Measurements from ENCODE around the gene SNCB.

SNCB gene

GRCh38 chr5:176609724-176610434, 20.5 kb downstream of the SNCB start, which contains the start of gene GPRIN1:
GPRIN1 (minus strand) TSS chr5:176610156; CDS start chr5:176599834, 10,322 bp downstream.
- Histone ChIP-seq H3K4me3 (ENCODE audit: low read length) (peak within 1 kb of the TSS; percentile 26), H2BK15ac (replicated peaks; ENCODE audit: low read depth) (no peak within 1 kb of the TSS), H3K4me1 (ENCODE audit: control insufficient read depth, low read depth, low read length) (no peaks in the 10 kb centered on the region), H3K9ac (ENCODE audit: low read length) (peak within 1 kb of the TSS; percentile 72), H3K27me3 (ENCODE audit: insufficient read depth, low read length, poor library complexity) (no peaks in the 10 kb centered on the region), H2BK120ac (ENCODE audit: low read depth, low read length) (no peak within 1 kb of the TSS), H3K18ac (ENCODE audit: low read length) (peak within 1 kb of the TSS; percentile 46), H3K27ac (ENCODE audit: low read depth, low read length) (no peak within 1 kb of the TSS), H3K4ac (ENCODE audit: low read depth, low read length) (no peak within 1 kb of the TSS), H3K36me3 (ENCODE audit: control insufficient read depth, insufficient read depth, low read length) (no peaks in the 10 kb centered on the region), H4K5ac (ENCODE audit: low read length) (no peak within 1 kb of the TSS), H3K79me2 (ENCODE audit: control insufficient read depth, insufficient read depth, low read length) (no peaks in the 10 kb centered on the region), H3K23ac (ENCODE audit: low read length) (peak within 1 kb of the TSS; percentile 48), H4K8ac (ENCODE audit: low read depth, low read length) (no peak within 1 kb of the TSS), H2BK5ac (ENCODE audit: low read length) (no peak within 1 kb of the TSS), H3K56ac (ENCODE audit: low read length) (peak within 1 kb of the TSS; percentile 80), H3K4me2 (ENCODE audit: low read length) (peak within 1 kb of the TSS; percentile 64), H3K79me1 (ENCODE audit: low read length) (no peaks in the 10 kb centered on the region), H2AK5ac (ENCODE audit: low read length) (no peak within 1 kb of the TSS)
- no CpG with 5 or more reads among the region's 101 CpGs for WGBS (ENCODE audit: extremely low coverage, insufficient coverage, low lambda C conversion rate)
- peak; percentile 77 for DNase-seq

GRCh38 chr5:176608937-176609723, 21.2 kb downstream of the SNCB start:
- no peak overlapping the region for H2BK5ac ChIP-seq (ENCODE audit: low read length)
- H3K18ac ChIP-seq (ENCODE audit: low read length), result no peak overlapping the region
- WGBS (ENCODE audit: extremely low coverage, insufficient coverage, low lambda C conversion rate), result no CpG with 5 or more reads among the region's 46 CpGs
- H3K27ac ChIP-seq (ENCODE audit: low read depth, low read length), result no peak overlapping the region
- H3K79me1 ChIP-seq (ENCODE audit: low read length), result no peaks in the 10 kb centered on the region
- no peaks in the 10 kb centered on the region for H3K36me3 ChIP-seq (ENCODE audit: control insufficient read depth, insufficient read depth, low read length)
- no peaks in the 10 kb centered on the region for H3K4me1 ChIP-seq (ENCODE audit: control insufficient read depth, low read depth, low read length)
- H3K56ac ChIP-seq (ENCODE audit: low read length), result peak overlapping the region; percentile 49
- peak overlapping the region; percentile 46 for H3K4me2 ChIP-seq (ENCODE audit: low read length)
- DNase-seq, result no peak
- H4K5ac ChIP-seq (ENCODE audit: low read length), result no peak overlapping the region
- H3K27me3 ChIP-seq (ENCODE audit: insufficient read depth, low read length, poor library complexity), result no peaks in the 10 kb centered on the region
- H2BK120ac ChIP-seq (ENCODE audit: low read depth, low read length), result no peak overlapping the region
- peak overlapping the region; percentile 41 for H3K9ac ChIP-seq (ENCODE audit: low read length)
- no peak overlapping the region for H3K4ac ChIP-seq (ENCODE audit: low read depth, low read length)
- peak overlapping the region; percentile 48 for H3K23ac ChIP-seq (ENCODE audit: low read length)
- no peak overlapping the region for H2AK5ac ChIP-seq (ENCODE audit: low read length)
- no peak overlapping the region for H3K4me3 ChIP-seq (ENCODE audit: low read length)
- no peak overlapping the region for H2BK15ac ChIP-seq (replicated peaks; ENCODE audit: low read depth)
- no peaks in the 10 kb centered on the region for H3K79me2 ChIP-seq (ENCODE audit: control insufficient read depth, insufficient read depth, low read length)
- no peak overlapping the region for H4K8ac ChIP-seq (ENCODE audit: low read depth, low read length)

- H3K27me3 ChIP-seq (ENCODE audit: insufficient read depth, low read length, poor library complexity), result no peaks in the 10 kb centered on the region
- H3K79me2 ChIP-seq (ENCODE audit: control insufficient read depth, insufficient read depth, low read length), result no peaks in the 10 kb centered on the region
- H2BK120ac ChIP-seq (ENCODE audit: low read depth, low read length), result no peak overlapping the region
- H2AK5ac ChIP-seq (ENCODE audit: low read length), result no peak overlapping the region
- no peak overlapping the region for H3K4me3 ChIP-seq (ENCODE audit: low read length)
- H4K5ac ChIP-seq (ENCODE audit: low read length), result no peak overlapping the region
- H4K8ac ChIP-seq (ENCODE audit: low read depth, low read length), result no peak overlapping the region
- no peak overlapping the region for H3K4me2 ChIP-seq (ENCODE audit: low read length)
- no peak overlapping the region for H3K23ac ChIP-seq (ENCODE audit: low read length)
- no peaks in the 10 kb centered on the region for H3K79me1 ChIP-seq (ENCODE audit: low read length)
- no peak overlapping the region for H3K9ac ChIP-seq (ENCODE audit: low read length)
- H3K18ac ChIP-seq (ENCODE audit: low read length), result no peak overlapping the region
- WGBS (ENCODE audit: extremely low coverage, insufficient coverage, low lambda C conversion rate), result no CpG with 5 or more reads among the region's 4 CpGs
- no peak overlapping the region for H3K27ac ChIP-seq (ENCODE audit: low read depth, low read length)
- no peak for DNase-seq
- H3K4ac ChIP-seq (ENCODE audit: low read depth, low read length), result no peak overlapping the region
- H2BK5ac ChIP-seq (ENCODE audit: low read length), result no peak overlapping the region
- no peaks in the 10 kb centered on the region for H3K36me3 ChIP-seq (ENCODE audit: control insufficient read depth, insufficient read depth, low read length)
- no peak overlapping the region for H3K56ac ChIP-seq (ENCODE audit: low read length)
- no peaks in the 10 kb centered on the region for H3K4me1 ChIP-seq (ENCODE audit: control insufficient read depth, low read depth, low read length)
- H2BK15ac ChIP-seq (replicated peaks; ENCODE audit: low read depth), result no peak overlapping the region
Observed at GRCh38 chr5:176608142-176608705, 22.1 kb downstream of the SNCB start.

- no peak overlapping the region for H2BK15ac ChIP-seq (replicated peaks; ENCODE audit: low read depth)
- no peak overlapping the region for H2BK120ac ChIP-seq (ENCODE audit: low read depth, low read length)
Observed at GRCh38 chr5:176606875-176607274, 23.5 kb downstream of the SNCB start.

GRCh38 chr5:176606032-176606431, 24.3 kb downstream of the SNCB start:
- no peak overlapping the region for H2BK120ac ChIP-seq (ENCODE audit: low read depth, low read length)
- H3K4ac ChIP-seq (ENCODE audit: low read depth, low read length), result no peak overlapping the region

More at GRCh38 chr5:176606875-176607274, 23.5 kb downstream of the SNCB start:
- H3K18ac ChIP-seq (ENCODE audit: low read length), result no peak overlapping the region
- no peaks in the 10 kb centered on the region for H3K27me3 ChIP-seq (ENCODE audit: insufficient read depth, low read length, poor library complexity)
- H4K8ac ChIP-seq (ENCODE audit: low read depth, low read length), result no peak overlapping the region
- H3K4ac ChIP-seq (ENCODE audit: low read depth, low read length), result no peak overlapping the region
- no peak overlapping the region for H3K4me3 ChIP-seq (ENCODE audit: low read length)
- H3K23ac ChIP-seq (ENCODE audit: low read length), result no peak overlapping the region
- no peak overlapping the region for H2AK5ac ChIP-seq (ENCODE audit: low read length)
- H3K79me2 ChIP-seq (ENCODE audit: control insufficient read depth, insufficient read depth, low read length), result no peaks in the 10 kb centered on the region
- no peaks in the 10 kb centered on the region for H3K36me3 ChIP-seq (ENCODE audit: control insufficient read depth, insufficient read depth, low read length)
- no peak overlapping the region for H3K4me2 ChIP-seq (ENCODE audit: low read length)
- no peaks in the 10 kb centered on the region for H3K4me1 ChIP-seq (ENCODE audit: control insufficient read depth, low read depth, low read length)
- no peak overlapping the region for H2BK5ac ChIP-seq (ENCODE audit: low read length)
- no peak overlapping the region for H3K56ac ChIP-seq (ENCODE audit: low read length)
- H3K79me1 ChIP-seq (ENCODE audit: low read length), result no peaks in the 10 kb centered on the region
- H3K9ac ChIP-seq (ENCODE audit: low read length), result no peak overlapping the region
- no peak overlapping the region for H3K27ac ChIP-seq (ENCODE audit: low read depth, low read length)
- no peak overlapping the region for H4K5ac ChIP-seq (ENCODE audit: low read length)
- DNase-seq, result no peak
- WGBS (ENCODE audit: extremely low coverage, insufficient coverage, low lambda C conversion rate), result no CpG with 5 or more reads among the region's 3 CpGs

More at GRCh38 chr5:176606032-176606431, 24.3 kb downstream of the SNCB start:
- Histone ChIP-seq H2BK5ac (ENCODE audit: low read length) (no peak overlapping the region), H3K18ac (ENCODE audit: low read length) (no peak overlapping the region), H3K27me3 (ENCODE audit: insufficient read depth, low read length, poor library complexity) (no peaks in the 10 kb centered on the region), H4K8ac (ENCODE audit: low read depth, low read length) (no peak overlapping the region), H2AK5ac (ENCODE audit: low read length) (no peak overlapping the region), H4K5ac (ENCODE audit: low read length) (no peak overlapping the region), H3K4me2 (ENCODE audit: low read length) (no peak overlapping the region), H2BK15ac (replicated peaks; ENCODE audit: low read depth) (no peak overlapping the region), H3K4me3 (ENCODE audit: low read length) (no peak overlapping the region), H3K79me2 (ENCODE audit: control insufficient read depth, insufficient read depth, low read length) (no peaks in the 10 kb centered on the region), H3K36me3 (ENCODE audit: control insufficient read depth, insufficient read depth, low read length) (no peaks in the 10 kb centered on the region), H3K4me1 (ENCODE audit: control insufficient read depth, low read depth, low read length) (no peaks in the 10 kb centered on the region), H3K79me1 (ENCODE audit: low read length) (no peaks in the 10 kb centered on the region), H3K27ac (ENCODE audit: low read depth, low read length) (no peak overlapping the region), H3K9ac (ENCODE audit: low read length) (no peak overlapping the region), H3K23ac (ENCODE audit: low read length) (no peak overlapping the region), H3K56ac (ENCODE audit: low read length) (no peak overlapping the region)
- WGBS (ENCODE audit: extremely low coverage, insufficient coverage, low lambda C conversion rate), result no CpG with 5 or more reads among the region's 3 CpGs
- DNase-seq, result no peak

Data from mesendoderm (in vitro differentiated cells).